ENCODE results near the gene CXXC4. TPM values are rescaled to one million over a fixed set of nuclear protein-coding genes. Genes with fewer than 3 reads are reported as not detected.

Gene CXXC4
- total and polyA plus RNA-seq, 2 donors: 0.58 to 5.1 TPM

- H3K27ac ChIP-seq (ENCODE audit: low read depth): no peak overlapping the region
- H3K4me3 ChIP-seq (ENCODE audit: low read depth, low read length): no peak overlapping the region
- no peaks in the 10 kb centered on the region for H3K36me3 ChIP-seq (ENCODE audit: insufficient read depth)
- no peaks in the 10 kb centered on the region for H3K4me1 ChIP-seq (ENCODE audit: insufficient read depth)
- DNase-seq (ENCODE audit: extremely low spot score): no peak
- WGBS: 97% methylated on average over 5 of the region's 5 CpGs
Measured at GRCh38 chr4:104465619-104466018, 29.1 kb downstream of the CXXC4 start.

GRCh38 chr4:104465201-104465600 is 29.5 kb downstream of the CXXC4 start:
- Histone ChIP-seq H3K4me3 (ENCODE audit: low read depth, low read length) (no peak overlapping the region), H3K27ac (ENCODE audit: low read depth) (no peak overlapping the region), H3K36me3 (ENCODE audit: insufficient read depth) (no peaks in the 10 kb centered on the region), H3K4me1 (ENCODE audit: insufficient read depth) (no peaks in the 10 kb centered on the region)
- no peak for DNase-seq (ENCODE audit: extremely low spot score)
- WGBS: 51% methylated on average over 1 of the region's 1 CpG

- H3K4me1 ChIP-seq (ENCODE audit: insufficient read depth): no peaks in the 10 kb centered on the region
- DNase-seq (ENCODE audit: extremely low spot score): no peak
- no peaks in the 10 kb centered on the region for H3K36me3 ChIP-seq (ENCODE audit: insufficient read depth)
- no peak overlapping the region for H3K4me3 ChIP-seq (ENCODE audit: low read depth, low read length)
- H3K27ac ChIP-seq (ENCODE audit: low read depth): no peak overlapping the region
Measured at GRCh38 chr4:104462641-104463040, 32.1 kb downstream of the CXXC4 start.

- H3K4me3 ChIP-seq (ENCODE audit: low read depth, low read length): no peak overlapping the region
- 35% methylated on average over 2 of the region's 2 CpGs for WGBS
- H3K36me3 ChIP-seq (ENCODE audit: insufficient read depth): no peaks in the 10 kb centered on the region
- no peak for DNase-seq (ENCODE audit: extremely low spot score)
- no peaks in the 10 kb centered on the region for H3K4me1 ChIP-seq (ENCODE audit: insufficient read depth)
- H3K27ac ChIP-seq (ENCODE audit: low read depth): no peak overlapping the region
Measured at GRCh38 chr4:104457308-104457981, 37.2 kb downstream of the CXXC4 start.

- H3K4me3 ChIP-seq (ENCODE audit: low read depth, low read length): no peak overlapping the region
- WGBS: 25% methylated on average over 1 of the region's 1 CpG
- H3K36me3 ChIP-seq (ENCODE audit: insufficient read depth): no peaks in the 10 kb centered on the region
- H3K4me1 ChIP-seq (ENCODE audit: insufficient read depth): no peaks in the 10 kb centered on the region
- no peak for DNase-seq (ENCODE audit: extremely low spot score)
- H3K27ac ChIP-seq (ENCODE audit: low read depth): no peak overlapping the region
Measured at GRCh38 chr4:104451573-104451972, 43.1 kb downstream of the CXXC4 start.

GRCh38 chr4:104449537-104449936 is 45.2 kb downstream of the CXXC4 start:
- Histone ChIP-seq H3K4me3 (ENCODE audit: low read depth, low read length) (no peak overlapping the region), H3K36me3 (ENCODE audit: insufficient read depth) (no peaks in the 10 kb centered on the region), H3K4me1 (ENCODE audit: insufficient read depth) (no peaks in the 10 kb centered on the region), H3K27ac (ENCODE audit: low read depth) (no peak overlapping the region)
- DNase-seq (ENCODE audit: extremely low spot score): no peak
- WGBS: 83% methylated on average over 3 of the region's 3 CpGs

- Histone ChIP-seq H3K4me3 (ENCODE audit: low read depth, low read length) (no peak overlapping the region), H3K4me1 (ENCODE audit: insufficient read depth) (no peaks in the 10 kb centered on the region), H3K27ac (ENCODE audit: low read depth) (no peak overlapping the region), H3K36me3 (ENCODE audit: insufficient read depth) (no peaks in the 10 kb centered on the region)
- DNase-seq (ENCODE audit: extremely low spot score): no peak
- 29% methylated on average over 2 of the region's 2 CpGs for WGBS
Measured at GRCh38 chr4:104447294-104447693, 47.4 kb downstream of the CXXC4 start.

- H3K4me3 ChIP-seq (ENCODE audit: low read depth, low read length): no peak overlapping the region
- H3K36me3 ChIP-seq (ENCODE audit: insufficient read depth): no peaks in the 10 kb centered on the region
- no peak for DNase-seq (ENCODE audit: extremely low spot score)
- no peak overlapping the region for H3K27ac ChIP-seq (ENCODE audit: low read depth)
- 35% methylated on average over 5 of the region's 5 CpGs for WGBS
- H3K4me1 ChIP-seq (ENCODE audit: insufficient read depth): no peaks in the 10 kb centered on the region
Measured at GRCh38 chr4:104446431-104447278, 48.0 kb downstream of the CXXC4 start.

- H3K4me1 ChIP-seq (ENCODE audit: insufficient read depth): no peaks in the 10 kb centered on the region
- no peak overlapping the region for H3K27ac ChIP-seq (ENCODE audit: low read depth)
- WGBS: 55% methylated on average over 2 of the region's 2 CpGs
- no peaks in the 10 kb centered on the region for H3K36me3 ChIP-seq (ENCODE audit: insufficient read depth)
- DNase-seq (ENCODE audit: extremely low spot score): no peak
- no peak overlapping the region for H3K4me3 ChIP-seq (ENCODE audit: low read depth, low read length)
Measured at GRCh38 chr4:104444685-104445084, 50.0 kb downstream of the CXXC4 start.

GRCh38 chr4:104436542-104436941 is 58.2 kb downstream of the CXXC4 start:
- Histone ChIP-seq H3K4me1 (ENCODE audit: insufficient read depth) (no peaks in the 10 kb centered on the region), H3K27ac (ENCODE audit: low read depth) (no peak overlapping the region), H3K4me3 (ENCODE audit: low read depth, low read length) (no peak overlapping the region), H3K36me3 (ENCODE audit: insufficient read depth) (no peaks in the 10 kb centered on the region)
- no peak for DNase-seq (ENCODE audit: extremely low spot score)
- 72% methylated on average over 2 of the region's 2 CpGs for WGBS

GRCh38 chr4:104429150-104429741 is 65.4 kb downstream of the CXXC4 start:
- Histone ChIP-seq H3K4me1 (ENCODE audit: insufficient read depth) (peaks cover 1% of the 10 kb centered on the region), H3K27ac (ENCODE audit: low read depth) (no peak overlapping the region), H3K4me3 (ENCODE audit: low read depth, low read length) (no peak overlapping the region), H3K36me3 (ENCODE audit: insufficient read depth) (no peaks in the 10 kb centered on the region)
- WGBS: 56% methylated on average over 2 of the region's 2 CpGs
- DNase-seq (ENCODE audit: extremely low spot score): no peak

- 84% methylated on average over 2 of the region's 2 CpGs for WGBS
- no peak overlapping the region for H3K27ac ChIP-seq (ENCODE audit: low read depth)
- H3K36me3 ChIP-seq (ENCODE audit: insufficient read depth): no peaks in the 10 kb centered on the region
Measured at GRCh38 chr4:104425948-104426347, 68.7 kb downstream of the CXXC4 start.

GRCh38 chr4:104424989-104425388 is 69.7 kb downstream of the CXXC4 start:
- DNase-seq (ENCODE audit: extremely low spot score): no peak
- Histone ChIP-seq H3K27ac (ENCODE audit: low read depth) (no peak overlapping the region), H3K4me1 (ENCODE audit: insufficient read depth) (peaks cover 1% of the 10 kb centered on the region), H3K36me3 (ENCODE audit: insufficient read depth) (no peaks in the 10 kb centered on the region), H3K4me3 (ENCODE audit: low read depth, low read length) (no peak overlapping the region)
- 6% methylated on average over 8 of the region's 8 CpGs for WGBS

More at GRCh38 chr4:104425948-104426347, 68.7 kb downstream of the CXXC4 start:
- Histone ChIP-seq H3K4me1 (ENCODE audit: insufficient read depth) (peaks cover 1% of the 10 kb centered on the region), H3K4me3 (ENCODE audit: low read depth, low read length) (no peak overlapping the region)
- no peak for DNase-seq (ENCODE audit: extremely low spot score)

- Histone ChIP-seq H3K27ac (ENCODE audit: low read depth) (no peak overlapping the region), H3K4me3 (ENCODE audit: low read depth, low read length) (no peak overlapping the region), H3K36me3 (ENCODE audit: insufficient read depth) (no peaks in the 10 kb centered on the region), H3K4me1 (ENCODE audit: insufficient read depth) (peaks cover 1% of the 10 kb centered on the region)
- 24% methylated on average over 7 of the region's 7 CpGs for WGBS
- no peak for DNase-seq (ENCODE audit: extremely low spot score)
Measured at GRCh38 chr4:104424475-104424941, 70.2 kb downstream of the CXXC4 start.

All from urinary bladder (tissue), 4 donors.